ENCODE measurements around the gene GCHFR.

The GCHFR gene

GRCh38 chr15:40785814-40786213 lies 21.9 kb downstream of the GCHFR start:
- DNase-seq (ENCODE audit: low read depth in 1 of 2, low spot score in 1 of 2): no peak
- Histone ChIP-seq H3K27ac (replicated peaks) (no peak overlapping the region), H3K4me3 (replicated peaks; ENCODE audit: insufficient read depth, low read length) (no peak overlapping the region), H3K27me3 (ENCODE audit: insufficient read depth, poor library complexity, severe bottlenecking) (no peaks in the 10 kb centered on the region)
- TF ChIP-seq SPI1 (IDR thresholded peaks at IDR 0.05; ENCODE audit: borderline replicate concordance, low read depth) (no peak), POLR2AphosphoS5 (IDR thresholded peaks at IDR 0.05; ENCODE audit: low read depth) (no peak), REST (IDR thresholded peaks at IDR 0.05; ENCODE audit: insufficient replicate concordance, low read depth) (no peak), GABPA (IDR thresholded peaks at IDR 0.05; ENCODE audit: low read depth) (no peak)
- TF ChIP-seq, protein P1, sequence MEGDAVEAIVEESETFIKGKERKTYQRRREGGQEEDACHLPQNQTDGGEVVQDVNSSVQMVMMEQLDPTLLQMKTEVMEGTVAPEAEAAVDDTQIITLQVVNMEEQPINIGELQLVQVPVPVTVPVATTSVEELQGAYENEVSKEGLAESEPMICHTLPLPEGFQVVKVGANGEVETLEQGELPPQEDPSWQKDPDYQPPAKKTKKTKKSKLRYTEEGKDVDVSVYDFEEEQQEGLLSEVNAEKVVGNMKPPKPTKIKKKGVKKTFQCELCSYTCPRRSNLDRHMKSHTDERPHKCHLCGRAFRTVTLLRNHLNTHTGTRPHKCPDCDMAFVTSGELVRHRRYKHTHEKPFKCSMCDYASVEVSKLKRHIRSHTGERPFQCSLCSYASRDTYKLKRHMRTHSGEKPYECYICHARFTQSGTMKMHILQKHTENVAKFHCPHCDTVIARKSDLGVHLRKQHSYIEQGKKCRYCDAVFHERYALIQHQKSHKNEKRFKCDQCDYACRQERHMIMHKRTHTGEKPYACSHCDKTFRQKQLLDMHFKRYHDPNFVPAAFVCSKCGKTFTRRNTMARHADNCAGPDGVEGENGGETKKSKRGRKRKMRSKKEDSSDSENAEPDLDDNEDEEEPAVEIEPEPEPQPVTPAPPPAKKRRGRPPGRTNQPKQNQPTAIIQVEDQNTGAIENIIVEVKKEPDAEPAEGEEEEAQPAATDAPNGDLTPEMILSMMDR (IDR thresholded peaks at IDR 0.05; ENCODE audit: insufficient read depth, low read length): no peak

- Histone ChIP-seq H3K4me3 (replicated peaks; ENCODE audit: insufficient read depth, low read length) (no peak overlapping the region), H3K27ac (replicated peaks) (no peak overlapping the region), H3K27me3 (ENCODE audit: insufficient read depth, poor library complexity, severe bottlenecking) (no peaks in the 10 kb centered on the region)
- peak; percentile 69 to 99 for DNase-seq (ENCODE audit: low read depth in 1 of 2, low spot score in 1 of 2)
- TF ChIP-seq SPI1 (IDR thresholded peaks at IDR 0.05; ENCODE audit: borderline replicate concordance, low read depth) (no peak), POLR2AphosphoS5 (IDR thresholded peaks at IDR 0.05; ENCODE audit: low read depth) (peak; percentile 51; the same call in 1 of the 2 replicates)
Measured at GRCh38 chr15:40787344-40787841, 23.5 kb downstream of the GCHFR start.

- TF ChIP-seq REST (IDR thresholded peaks at IDR 0.05; ENCODE audit: insufficient replicate concordance, low read depth) (no peak), SPI1 (IDR thresholded peaks at IDR 0.05; ENCODE audit: borderline replicate concordance, low read depth) (no peak), GABPA (IDR thresholded peaks at IDR 0.05; ENCODE audit: low read depth) (no peak), POLR2AphosphoS5 (IDR thresholded peaks at IDR 0.05; ENCODE audit: low read depth) (no peak)
- TF ChIP-seq, protein P1 (IDR thresholded peaks at IDR 0.05; ENCODE audit: insufficient read depth, low read length): no peak
- Histone ChIP-seq H3K4me3 (replicated peaks; ENCODE audit: insufficient read depth, low read length) (no peak overlapping the region), H3K27me3 (ENCODE audit: insufficient read depth, poor library complexity, severe bottlenecking) (no peaks in the 10 kb centered on the region), H3K27ac (replicated peaks) (no peak overlapping the region)
- DNase-seq (ENCODE audit: low read depth in 1 of 2, low spot score in 1 of 2): no peak
Measured at GRCh38 chr15:40787991-40788390, 24.1 kb downstream of the GCHFR start.

GRCh38 chr15:40789119-40789518 lies 25.3 kb downstream of the GCHFR start:
- no peak for DNase-seq (ENCODE audit: low read depth in 1 of 2, low spot score in 1 of 2)
- Histone ChIP-seq H3K27me3 (ENCODE audit: insufficient read depth, poor library complexity, severe bottlenecking) (no peaks in the 10 kb centered on the region), H3K27ac (replicated peaks) (no peak overlapping the region), H3K4me3 (replicated peaks; ENCODE audit: insufficient read depth, low read length) (no peak overlapping the region)
- TF ChIP-seq, protein P1 (IDR thresholded peaks at IDR 0.05; ENCODE audit: insufficient read depth, low read length): no peak

Measured in HL-60 (cell line).